HG03175 (cell line): ENCODE measurements around the gene OTULIN.

Experiments used
- ATAC-seq: cut with Tn5 transposase; IDR thresholded peaks from one replicate; pipeline ENCODE4 v1.9.1; 2021; ENCODE audit warnings: mild to moderate bottlenecking, moderate library complexity; ENCODE audit not compliant: unreplicated experiment

Gene OTULIN

DNA sequence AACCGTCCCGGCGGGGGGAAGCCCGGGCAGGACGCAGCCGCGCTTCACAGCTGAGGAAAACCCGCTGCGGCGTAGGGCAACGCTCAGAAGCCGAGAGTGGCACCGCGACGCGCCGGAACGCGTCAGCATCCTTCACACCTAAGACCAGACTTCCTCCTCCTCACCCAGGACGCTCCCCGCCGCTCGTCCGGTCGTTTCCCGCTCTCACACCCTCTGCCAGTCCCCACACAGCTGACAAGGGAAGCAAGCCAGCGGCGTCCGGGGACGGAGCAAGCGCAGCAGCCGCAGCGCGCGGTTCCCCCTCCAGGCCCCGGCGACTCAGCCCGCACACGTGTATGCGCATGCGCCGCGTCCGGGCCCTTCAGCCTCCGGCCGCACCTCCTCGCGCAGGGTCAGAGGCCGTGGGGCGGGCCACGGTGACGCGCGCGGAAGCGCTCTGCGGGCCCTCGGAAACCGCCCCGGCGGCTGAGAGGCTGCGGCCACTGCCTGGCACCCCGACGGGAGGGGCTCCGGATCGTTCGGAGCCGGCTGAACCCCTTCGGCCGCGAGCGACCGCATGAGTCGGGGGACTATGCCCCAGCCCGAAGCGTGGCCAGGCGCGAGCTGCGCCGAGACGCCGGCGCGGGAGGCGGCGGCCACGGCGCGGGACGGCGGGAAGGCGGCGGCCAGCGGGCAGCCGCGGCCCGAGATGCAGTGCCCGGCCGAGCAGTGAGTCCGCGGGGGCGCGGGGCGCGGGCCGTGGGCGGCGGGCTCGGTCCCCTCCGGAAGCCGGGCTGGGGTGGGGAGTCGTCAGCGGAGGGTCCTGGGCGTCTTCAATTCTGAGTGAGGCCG lies at the start of gene OTULIN:
Gene OTULIN, plus strand, starts transcription at position 449 of the 831 bp plus-strand sequence. Its CDS starts 108 bp downstream, at position 557.
- ATAC-seq = peak; percentile 69

GRCh38 chr5:14615365-14615764 lies 49.2 kb upstream of the OTULIN start:
- ATAC-seq = no peak

DNA sequence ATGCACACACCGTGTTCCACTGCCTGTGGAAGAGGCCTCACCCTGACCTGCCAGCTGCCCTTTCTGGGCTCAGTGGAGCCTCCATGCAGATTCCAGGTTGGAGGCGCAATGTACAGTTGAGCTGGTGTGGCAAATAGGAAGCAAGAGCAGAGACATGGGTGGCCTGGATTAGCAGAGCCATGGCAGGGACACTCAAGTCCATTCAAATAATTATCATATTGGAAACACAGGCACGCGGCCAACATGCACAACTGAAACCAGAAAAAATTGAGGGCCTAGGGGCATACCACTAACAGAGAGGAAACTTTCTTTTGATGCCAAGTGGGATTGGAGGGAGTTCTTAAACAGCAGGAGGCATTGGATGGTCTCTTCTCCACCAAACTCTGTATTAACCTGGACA lies 47.1 kb upstream of the OTULIN start:
- ATAC-seq = no peak

- no peak for ATAC-seq
These were observed 37.2 kb upstream of the OTULIN start for GRCh38 chr5:14627270-14627669.

DNA sequence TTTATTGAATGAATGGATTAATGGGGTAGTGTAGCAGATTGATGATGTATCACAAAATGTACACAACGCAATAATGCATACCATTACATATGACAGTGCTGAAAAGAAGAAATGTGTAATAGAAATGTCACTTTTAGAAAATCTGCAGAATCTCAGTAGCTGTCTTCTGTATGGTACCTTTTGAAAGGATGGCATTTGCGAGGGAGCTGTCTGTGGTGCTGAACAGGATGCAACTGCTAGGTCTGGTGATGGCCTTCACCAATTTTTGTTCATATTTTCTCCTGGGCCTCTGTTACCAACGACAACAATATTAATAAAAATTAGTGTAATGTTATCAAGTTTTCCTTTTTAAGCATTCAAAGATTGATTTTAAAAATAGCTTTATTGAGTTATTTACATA lies 36.2 kb upstream of the OTULIN start:
- no peak for ATAC-seq

DNA sequence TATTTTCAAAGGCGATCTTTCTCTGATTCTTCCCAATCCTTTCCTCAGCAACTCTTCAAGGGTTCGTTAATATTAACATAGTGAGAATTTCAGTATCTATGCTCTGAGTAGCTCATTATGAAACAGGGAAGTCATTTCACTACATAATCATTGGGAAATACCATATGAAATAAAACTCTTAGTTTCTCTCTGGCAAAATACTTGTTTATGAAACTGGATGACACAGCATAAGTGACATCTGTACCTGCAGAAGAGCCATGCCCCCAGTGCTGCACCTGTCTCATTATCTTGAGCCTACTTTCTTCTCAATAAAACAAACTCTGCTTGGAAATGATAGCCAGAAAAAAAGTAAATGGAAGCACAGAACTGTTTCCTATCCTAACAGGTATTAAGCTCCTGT lies 33.8 kb upstream of the OTULIN start:
- no peak for ATAC-seq

DNA sequence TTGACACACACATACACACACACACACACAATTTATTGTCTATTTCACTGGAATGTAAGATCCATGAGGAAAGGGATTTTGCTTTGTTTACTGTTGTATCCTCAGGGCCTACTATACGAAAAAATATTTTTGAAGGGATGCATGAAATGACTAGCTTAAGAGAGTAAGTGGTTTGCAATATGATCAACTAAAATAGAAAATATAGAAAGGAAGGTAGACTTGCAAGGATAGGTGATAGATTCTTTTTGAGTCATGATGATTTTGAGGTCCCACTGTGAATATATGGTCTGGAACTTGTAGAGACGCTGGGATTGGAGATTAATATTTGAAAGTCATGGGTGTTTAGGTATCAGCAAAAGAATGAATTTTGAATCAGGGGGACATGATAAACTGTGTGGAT lies 28.9 kb upstream of the OTULIN start:
- no peak for ATAC-seq

DNA sequence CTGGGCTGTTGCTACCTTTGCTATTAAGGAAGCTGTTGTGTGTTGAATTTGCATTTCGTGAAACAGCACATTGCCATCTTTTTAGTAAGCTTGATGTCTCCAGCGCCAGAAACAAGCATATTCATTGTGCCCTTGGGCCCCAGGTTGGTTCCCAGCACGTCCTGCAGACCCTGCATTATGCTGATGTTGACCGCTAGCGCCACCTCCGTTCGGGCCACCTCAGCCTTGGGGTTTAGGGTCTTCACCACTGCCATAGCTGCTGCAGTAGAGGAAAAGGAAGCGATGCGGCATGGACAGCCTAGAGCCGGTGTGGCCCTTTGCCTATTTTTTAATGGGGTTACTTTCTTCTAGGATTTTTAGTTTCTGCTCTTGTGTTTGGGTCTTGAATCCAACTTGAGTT lies 23.8 kb upstream of the OTULIN start:
- ATAC-seq = no peak

DNA sequence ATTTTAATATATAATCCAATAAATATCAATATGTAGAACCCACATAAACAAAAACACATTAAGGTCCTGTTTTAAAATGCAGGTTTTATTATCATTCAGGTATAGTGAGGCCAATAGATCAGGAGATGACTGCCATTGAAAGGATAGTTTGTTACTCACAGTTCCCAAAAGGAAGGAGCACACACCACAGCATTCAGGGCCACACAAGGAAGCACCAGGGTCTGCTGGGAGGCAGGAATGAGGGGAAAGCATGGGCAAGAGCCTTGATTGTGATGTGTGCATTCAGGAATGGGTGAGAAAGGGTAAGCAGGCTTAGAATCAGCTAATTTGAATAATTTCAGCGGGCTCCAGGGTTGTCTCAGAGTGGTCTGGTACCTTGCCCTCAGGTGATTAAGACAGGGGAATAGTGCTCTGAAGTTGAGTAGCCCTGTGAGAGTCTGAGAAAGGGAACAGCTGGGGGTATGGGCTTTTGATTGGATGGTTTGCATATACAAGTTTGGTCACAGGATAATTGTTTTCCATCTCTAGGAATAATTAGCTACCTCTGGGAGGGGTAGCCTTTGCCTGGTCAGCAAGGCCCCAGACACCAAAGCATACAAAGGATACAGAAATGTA lies 19.8 kb upstream of the OTULIN start:
- no peak for ATAC-seq

DNA sequence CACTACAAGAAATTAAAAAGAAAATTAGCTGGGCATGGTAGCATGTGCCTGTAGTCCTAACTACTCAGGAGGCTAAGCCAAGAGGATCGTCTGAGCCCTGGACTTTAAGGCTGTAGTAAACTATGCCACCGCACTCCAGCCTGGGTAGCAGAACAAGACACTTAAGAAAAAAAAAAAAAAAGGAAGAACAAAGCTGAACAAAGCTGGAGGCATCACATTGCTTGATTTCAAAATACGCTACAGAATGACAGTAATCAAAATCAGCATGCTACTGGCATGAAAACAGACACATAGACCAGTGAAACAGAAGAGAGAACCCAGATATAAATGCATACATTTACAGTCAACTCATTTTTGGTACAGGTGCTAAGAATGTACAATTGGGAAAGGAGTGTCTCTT lies 14.5 kb upstream of the OTULIN start:
- ATAC-seq = no peak

DNA sequence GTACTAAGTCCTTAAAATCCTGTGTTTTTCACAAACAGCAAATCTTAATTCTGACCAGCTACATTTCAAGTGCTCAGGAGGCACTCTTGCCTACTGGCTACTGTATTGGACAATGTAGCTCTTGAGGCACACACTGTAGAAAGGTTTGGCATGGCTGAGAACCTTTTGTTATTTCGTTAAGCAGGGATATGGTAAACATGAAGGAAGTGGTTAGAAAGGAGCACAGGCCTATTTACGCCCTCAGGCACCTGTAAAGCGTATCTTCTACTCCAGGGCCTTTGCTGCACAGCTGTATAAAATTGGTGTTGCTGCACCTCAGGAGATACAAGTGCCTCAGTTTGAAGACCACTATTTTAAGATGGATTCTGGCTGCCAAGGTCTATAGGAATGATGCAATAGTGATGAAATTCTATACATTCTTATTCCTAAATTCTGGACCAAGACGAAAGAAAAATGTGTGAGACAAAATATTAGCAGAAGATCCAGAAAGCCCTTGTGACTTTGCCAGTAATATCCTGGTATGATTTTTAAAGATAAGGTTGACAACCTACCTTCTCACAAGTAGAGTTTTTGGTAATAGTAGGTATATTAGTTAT lies 9.3 kb upstream of the OTULIN start:
- no peak for ATAC-seq

GRCh38 chr5:14656898-14657297 lies 7.6 kb upstream of the OTULIN start:
- no peak for ATAC-seq

- no peak for ATAC-seq
These were observed 4.5 kb upstream of the OTULIN start for GRCh38 chr5:14659821-14660607.

DNA sequence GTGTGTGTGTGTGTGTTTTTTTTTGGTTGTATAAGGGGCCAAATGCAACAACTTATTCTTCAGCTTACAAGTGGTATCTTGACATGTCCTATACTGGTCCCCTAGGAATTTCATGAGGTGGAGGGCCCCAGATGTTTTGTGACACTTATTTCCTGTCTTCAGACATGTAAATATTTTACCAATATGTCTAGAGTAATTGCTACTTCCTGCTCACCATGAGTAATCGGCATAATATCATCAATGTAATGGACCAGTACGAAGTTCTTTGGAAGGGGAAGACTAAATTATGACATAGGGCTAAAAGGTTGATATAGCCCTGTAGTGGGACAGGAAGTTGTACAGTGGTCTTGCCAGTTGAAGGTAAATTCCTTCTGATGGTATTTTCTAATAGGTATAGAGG lies 3.7 kb upstream of the OTULIN start:
- no peak for ATAC-seq

DNA sequence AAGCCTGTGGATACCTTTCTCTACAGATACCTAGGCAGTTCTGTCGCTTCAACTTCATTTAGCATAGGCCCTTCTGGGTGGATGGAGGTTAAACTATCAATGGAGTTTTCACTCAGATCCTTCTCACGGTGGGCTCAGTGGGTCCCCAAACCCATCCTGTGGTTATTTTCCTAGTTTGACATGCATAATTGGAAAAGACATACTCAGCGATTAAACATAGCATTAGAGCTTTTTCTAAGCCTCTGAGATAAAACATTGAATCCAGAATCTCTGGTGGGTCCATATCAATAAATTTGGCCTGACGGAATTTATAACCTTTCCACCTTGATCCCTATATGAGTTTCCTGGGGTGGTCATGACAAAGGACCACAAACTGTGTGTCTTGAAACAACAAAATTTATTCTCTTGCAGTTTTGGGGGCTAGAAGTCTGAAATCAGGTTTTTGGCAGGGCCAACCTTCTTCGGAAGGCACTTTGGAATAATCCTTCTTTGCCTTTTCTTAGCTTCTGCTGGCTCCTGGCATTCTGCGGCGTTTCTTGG lies 1.7 kb upstream of the OTULIN start:
- ATAC-seq = no peak

GRCh38 chr5:14663734-14664269 lies 716 bp upstream of the OTULIN start:
- peak; percentile 11 for ATAC-seq

DNA sequence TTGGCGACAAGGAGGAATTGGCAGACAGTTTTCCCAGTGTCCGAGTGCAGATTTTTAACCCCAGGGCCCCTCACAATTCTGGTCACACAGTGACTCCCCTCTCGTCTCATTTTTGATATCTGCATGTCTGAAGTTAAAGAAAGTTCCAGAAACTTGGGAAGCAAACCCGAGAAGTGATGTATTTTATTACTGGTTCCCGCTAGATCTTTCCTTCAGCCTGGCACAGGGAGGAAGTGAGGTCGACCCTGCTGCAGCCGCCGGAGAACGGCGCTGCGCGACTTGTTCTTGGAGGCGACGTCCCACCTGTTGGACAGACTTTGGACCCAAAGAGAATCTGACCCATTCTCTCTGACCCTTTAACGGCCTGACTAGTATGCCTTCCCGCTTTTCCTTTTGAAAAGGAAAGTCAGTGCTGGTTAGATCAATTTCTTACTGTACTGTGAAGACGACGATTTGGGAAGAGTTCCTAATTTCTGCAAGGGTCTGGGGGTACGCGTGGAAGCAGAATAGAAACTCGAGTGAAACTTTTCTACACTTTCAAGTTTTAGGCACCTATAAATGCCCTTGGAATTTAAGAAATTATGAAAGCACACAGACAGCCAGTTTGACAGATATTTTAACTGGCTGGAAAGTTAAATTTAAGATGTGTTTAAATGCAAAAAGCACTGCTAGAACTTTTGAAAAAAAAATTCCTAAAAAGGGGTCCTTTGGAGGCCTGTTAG lies 744 bp downstream of the OTULIN start:
- no peak for ATAC-seq

- ATAC-seq = peak; percentile 45
These were observed 1.4 kb downstream of the OTULIN start for GRCh38 chr5:14665949-14666348.

- no peak for ATAC-seq
These were observed 1.8 kb downstream of the OTULIN start for GRCh38 chr5:14666357-14666756.

DNA sequence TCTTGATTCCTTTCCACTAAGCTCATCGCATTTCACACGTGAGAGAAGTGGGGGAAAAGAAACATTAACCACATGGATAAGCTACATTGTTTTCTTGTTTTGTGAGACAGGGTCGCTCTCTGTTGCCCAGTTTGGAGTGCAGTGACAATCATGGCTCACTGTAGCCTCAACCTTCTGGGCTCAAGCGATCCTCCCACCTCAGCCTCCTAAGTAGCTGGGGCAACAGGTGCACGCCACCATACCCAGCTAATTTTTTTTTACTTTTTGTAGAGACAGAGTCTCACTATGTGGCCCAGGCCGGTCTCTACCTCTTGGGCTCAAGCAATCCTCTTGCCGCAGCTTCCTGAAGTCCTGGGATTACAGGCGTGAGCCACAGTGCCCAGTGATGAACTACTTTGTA lies 2.8 kb downstream of the OTULIN start:
- ATAC-seq = no peak
